ENCODE data around the gene SLC9A5.

GRCh38 chr16:67252609-67253497 lies 4.1 kb downstream of the SLC9A5 start:
- no peak for TF ChIP-seq ZNF565 (CRISPR knock-in tag; conservative IDR thresholded peaks at IDR 0.05; ENCODE audit: low read depth)
- no peak for TF ChIP-seq PATZ1 (CRISPR knock-in tag; IDR thresholded peaks at IDR 0.05; ENCODE audit: borderline replicate concordance)

Data from SK-N-SH treated with all-trans-retinoic acid at 6 μM for 48 hours (cell line).